Stimulated activated CD8-positive, alpha-beta memory T cell treated with anti-CD3 and anti-CD28 coated beads, Interleukin-12 subunit alpha, Interleukin-12 subunit beta, amount 100 ng/mL, for 24 hours (primary cell): Measurements from ENCODE around the gene CAMTA1.

Experiments used
- DNase-seq: peaks from one replicate; pipeline ENCODE4 v3.0.0-alpha.2; 2020; ENCODE audit errors: extremely low read depth

The CAMTA1 gene

DNA sequence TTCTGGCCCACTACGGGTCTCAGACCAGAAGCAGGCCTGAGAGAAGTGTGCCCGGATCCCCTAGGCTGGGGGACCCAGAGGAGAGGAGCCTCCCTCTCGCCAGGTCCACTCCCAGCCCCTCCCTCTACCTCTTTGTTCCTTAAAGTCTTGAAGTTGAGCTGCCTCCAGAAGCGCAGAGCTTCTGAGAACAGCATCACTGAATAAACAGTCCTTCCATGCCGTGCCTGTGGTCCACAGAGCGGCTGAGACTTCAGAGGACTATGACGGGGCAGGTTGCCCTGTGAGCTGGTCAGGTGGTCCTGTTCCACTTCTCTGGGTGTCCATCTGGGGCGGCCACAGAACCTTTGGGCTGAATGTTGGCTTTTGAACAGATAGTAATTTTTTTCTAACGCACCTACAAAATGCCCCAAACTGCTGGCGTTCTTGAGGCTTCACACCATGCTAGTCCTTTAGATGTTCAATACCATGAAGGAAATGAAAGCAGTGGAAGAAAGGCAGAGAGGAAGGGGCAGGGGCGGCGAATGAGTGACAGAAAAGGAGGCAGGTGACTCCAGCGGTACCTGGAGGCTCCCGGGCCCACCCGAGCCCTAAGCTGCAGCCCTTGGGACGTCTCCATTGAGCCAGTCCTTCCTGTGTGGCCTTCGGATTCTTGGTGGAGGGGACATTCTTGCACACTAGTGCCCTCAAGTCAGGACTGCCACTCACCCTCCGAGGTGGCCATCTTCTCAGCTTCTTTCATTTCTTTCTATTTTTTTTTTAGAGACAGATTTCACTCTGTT is 746.5 kb downstream of the CAMTA1 start:
- no peak for DNase-seq

- DNase-seq: no peak
Observed at GRCh38 chr1:7533006-7533405, 747.8 kb downstream of the CAMTA1 start.

- DNase-seq: no peak
Observed at GRCh38 chr1:7534061-7534825, 749.0 kb downstream of the CAMTA1 start.

GRCh38 chr1:7535016-7535415 is 749.8 kb downstream of the CAMTA1 start:
- no peak for DNase-seq

- no peak for DNase-seq
Observed at GRCh38 chr1:7535934-7536878, 751.0 kb downstream of the CAMTA1 start.

DNA sequence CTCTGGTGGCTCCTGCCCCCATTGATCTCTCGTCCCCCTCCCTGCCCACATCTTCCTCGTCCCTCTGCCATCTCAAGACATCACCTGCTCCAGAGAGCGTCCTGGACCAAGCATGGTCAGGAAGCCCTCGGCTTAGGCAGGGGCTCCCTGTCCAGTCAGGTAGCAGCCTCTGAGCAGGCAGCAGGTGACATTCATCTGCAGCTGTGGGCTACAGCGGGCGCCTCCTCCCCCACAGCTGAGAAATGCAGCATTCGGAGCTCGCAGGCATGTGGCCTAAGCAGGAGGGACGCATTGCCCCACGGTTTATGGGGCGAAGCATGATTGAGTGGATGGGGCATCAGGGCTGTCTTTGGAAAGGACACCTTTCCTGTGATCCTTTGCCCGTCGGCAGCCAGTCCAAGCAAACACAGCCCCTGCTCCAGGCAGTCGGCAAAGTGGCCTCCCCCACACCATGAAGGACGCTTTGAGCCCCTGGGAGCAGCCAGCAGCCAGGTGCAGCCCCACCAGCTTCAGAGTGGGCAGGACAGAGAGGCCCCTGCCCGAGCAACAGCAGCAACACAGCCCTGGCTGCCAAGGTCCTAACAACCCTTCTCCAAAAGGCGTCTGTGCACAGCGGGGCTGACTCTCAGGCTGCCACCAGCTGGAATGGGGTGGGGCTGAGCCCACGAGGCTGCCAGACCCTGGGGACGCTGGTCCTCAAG is 751.8 kb downstream of the CAMTA1 start:
- no peak for DNase-seq

GRCh38 chr1:7538033-7538432 is 752.8 kb downstream of the CAMTA1 start:
- no peak for DNase-seq

DNA sequence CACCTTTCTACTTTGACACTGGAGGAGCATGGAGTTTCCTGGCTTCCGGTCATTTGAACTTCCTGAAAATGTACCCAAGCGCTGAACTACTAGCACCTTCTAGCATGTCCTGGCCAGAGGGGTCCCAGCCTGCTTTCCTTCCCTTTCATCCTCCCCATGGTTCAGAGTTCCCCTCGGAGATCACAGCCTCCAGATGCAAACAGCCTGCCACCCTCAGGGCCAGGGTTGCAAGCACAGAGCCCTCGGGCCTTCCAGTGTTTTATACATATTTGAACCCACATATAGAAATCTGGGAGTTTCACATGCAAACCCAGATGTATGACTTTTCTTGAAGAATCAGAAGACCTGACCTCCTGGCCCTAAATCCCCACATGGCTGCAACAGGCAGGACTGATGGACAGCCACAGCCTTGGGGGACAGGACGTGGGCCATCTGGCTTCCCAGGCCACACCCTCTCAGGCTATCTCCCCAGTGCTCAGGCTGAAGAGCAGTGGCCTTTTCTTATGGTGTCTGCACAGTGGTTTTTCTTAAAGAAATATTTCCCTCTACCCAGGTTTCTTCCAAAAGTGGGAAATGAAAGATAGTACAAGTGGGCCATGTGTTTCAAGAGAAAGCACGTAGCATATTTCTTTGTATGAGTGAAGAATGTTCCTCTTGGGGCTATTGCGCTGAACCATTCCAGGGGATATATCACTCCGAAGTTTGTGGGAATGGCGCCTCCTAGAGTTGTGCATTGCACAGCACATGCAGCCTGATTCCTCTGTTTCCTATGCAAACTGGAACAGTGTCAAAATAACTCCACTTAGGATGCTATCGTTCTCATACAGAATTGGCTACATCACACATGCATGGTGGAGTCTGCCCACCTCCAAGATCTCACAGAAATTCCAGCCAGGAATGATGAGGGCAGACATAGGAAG is 753.9 kb downstream of the CAMTA1 start:
- DNase-seq: no peak

DNA sequence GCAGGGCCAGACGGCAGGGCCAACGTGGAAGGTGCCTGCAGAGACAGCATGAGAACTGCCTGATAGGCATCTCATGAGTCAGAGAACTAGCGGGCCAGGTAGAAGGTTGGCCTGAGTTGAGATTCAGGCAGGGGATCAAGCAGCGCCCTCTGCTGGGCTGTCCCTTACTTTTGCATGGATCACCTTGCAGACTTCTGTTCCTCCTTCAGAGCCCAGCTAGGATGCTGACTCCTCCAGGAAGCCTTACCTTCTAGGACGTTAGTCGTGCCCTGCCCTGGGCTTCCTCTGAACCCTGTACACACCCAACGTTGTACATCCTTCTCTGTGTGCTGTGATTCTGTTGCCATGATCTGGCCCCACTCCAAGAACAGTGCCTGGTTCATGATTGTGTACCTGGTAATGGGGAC is 754.5 kb downstream of the CAMTA1 start:
- no peak for DNase-seq

GRCh38 chr1:7540816-7541215 is 755.6 kb downstream of the CAMTA1 start:
- DNase-seq: no peak

GRCh38 chr1:7541629-7542028 is 756.4 kb downstream of the CAMTA1 start:
- DNase-seq: no peak

DNA sequence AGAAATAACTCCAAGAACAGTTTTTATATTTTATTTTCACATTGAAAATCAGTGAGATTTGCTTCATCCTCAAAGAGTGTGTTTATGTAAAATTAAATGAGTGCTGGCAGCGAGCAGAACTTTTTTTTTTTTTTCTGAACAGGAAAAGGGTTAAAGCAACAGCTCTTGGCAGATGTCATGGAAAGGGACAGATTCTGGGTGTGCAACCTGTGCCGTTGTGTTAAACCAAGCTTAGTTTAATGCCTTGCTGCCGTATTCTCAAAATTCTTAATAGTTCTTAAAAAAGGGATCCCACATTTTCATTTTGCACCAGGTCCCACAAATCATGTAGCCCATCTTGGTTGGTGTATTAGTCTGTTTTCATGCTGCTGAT is 758.5 kb downstream of the CAMTA1 start:
- no peak for DNase-seq

DNA sequence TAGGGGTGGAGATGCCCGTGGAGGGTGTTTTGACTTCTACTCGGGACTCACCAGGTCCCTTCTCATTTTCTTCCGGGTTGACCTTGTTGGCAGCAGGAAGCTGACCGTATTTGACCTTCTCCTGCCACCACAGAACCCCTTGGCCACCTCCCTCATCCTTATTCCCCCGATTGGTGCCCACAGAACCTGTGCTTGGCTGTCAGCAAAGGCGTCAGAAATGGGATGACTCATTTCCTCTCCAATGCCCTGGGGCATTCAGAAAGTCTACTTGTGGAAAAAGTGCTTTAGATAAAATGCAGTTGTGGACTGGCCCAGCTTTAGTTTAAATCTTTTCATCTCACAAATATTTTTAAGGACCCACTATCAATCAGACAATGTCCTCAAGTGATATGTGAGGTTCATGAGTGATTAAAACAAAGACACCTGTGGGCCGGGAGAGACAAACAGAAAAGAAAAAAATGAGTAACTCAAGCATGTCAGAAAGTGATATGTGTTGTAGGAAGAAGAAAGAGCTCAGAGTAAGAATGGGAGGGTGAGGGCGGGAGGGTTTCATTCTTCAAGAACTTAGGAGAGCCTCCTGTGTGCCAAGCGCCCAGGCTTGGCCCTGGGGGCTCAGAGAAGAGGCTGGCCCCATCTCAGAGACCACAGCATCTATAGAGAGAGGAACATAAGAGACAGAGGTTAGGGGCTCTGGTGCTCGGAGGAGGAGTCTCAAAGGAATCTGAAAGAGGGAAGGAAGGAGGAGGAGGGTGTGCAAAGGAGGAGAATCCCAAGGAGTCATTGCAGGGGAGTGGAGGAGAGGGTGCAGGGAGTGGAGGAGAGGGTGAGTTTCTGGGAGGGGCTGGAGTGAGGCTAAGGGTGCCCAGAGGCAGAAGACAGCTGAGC is 764.3 kb downstream of the CAMTA1 start:
- DNase-seq: no peak

DNA sequence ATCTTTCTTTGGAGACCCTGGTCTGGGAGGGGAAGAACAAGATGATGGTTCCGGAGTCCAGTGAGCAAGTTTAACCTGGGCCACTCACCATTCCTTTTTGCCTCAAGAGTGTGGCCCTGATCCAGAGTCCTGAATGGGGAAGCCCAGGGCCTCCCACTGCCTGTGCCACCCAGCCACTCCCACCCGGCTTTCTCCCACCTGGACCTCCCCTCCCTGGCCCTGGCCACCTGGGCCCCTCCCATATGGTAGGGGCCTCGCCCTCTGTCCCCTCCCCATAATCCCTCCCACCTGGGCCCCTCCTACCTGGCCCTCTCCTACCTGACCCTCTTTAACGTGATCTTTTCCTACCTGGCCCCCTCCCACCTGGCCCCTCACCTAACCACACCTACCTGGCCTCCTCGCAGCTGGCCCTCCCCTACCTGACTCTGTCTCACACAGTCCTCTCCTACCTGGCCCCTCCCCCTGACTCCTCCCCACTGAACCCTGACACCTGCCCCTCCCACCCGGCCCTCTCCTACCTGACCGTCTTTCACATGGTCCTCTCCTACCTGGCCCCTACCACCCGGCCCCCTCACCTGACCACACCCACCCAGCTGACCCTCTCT is 765.1 kb downstream of the CAMTA1 start:
- DNase-seq: no peak

- DNase-seq: no peak
Observed at GRCh38 chr1:7550981-7551380, 765.7 kb downstream of the CAMTA1 start.

DNA sequence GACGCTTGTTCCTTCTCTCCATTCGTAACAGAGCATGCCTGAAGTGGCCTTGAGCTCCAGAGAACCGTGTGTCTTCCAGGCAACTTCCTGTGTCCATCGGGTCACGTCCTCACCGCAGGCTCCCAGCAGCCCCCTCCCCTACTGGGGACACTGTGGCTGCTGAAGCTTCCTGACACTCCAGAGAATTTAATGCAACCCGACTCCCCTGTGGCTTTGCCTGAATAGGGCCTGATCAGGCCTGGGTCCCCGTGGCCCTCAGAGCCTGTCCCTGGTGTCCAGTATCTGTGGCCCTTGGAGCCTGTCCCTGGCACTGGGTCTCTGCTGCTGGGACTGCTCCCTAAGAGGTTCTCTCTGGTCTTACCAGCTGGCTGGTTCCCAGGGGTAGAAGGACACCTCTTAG is 766.2 kb downstream of the CAMTA1 start:
- DNase-seq: no peak

DNA sequence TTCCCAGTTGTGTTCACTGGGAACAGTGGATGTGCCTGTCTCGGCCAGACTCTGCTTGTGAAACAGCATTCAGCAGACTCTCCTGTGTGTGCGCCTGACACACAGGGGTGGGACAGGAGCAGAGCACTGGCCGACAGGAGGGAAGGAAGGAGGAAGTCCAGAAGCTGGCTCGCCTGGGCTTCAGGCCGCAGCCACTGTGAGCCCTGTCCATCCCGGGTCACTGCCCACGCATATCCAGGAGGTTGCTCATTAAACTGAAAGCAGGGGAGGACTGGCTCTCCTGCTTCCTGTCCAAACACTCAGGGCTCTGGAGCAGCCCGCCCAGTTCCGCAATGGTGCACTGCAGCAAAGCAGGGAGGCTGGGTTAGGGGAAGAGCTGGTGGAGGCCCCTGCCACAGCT is 767.1 kb downstream of the CAMTA1 start:
- no peak for DNase-seq

DNA sequence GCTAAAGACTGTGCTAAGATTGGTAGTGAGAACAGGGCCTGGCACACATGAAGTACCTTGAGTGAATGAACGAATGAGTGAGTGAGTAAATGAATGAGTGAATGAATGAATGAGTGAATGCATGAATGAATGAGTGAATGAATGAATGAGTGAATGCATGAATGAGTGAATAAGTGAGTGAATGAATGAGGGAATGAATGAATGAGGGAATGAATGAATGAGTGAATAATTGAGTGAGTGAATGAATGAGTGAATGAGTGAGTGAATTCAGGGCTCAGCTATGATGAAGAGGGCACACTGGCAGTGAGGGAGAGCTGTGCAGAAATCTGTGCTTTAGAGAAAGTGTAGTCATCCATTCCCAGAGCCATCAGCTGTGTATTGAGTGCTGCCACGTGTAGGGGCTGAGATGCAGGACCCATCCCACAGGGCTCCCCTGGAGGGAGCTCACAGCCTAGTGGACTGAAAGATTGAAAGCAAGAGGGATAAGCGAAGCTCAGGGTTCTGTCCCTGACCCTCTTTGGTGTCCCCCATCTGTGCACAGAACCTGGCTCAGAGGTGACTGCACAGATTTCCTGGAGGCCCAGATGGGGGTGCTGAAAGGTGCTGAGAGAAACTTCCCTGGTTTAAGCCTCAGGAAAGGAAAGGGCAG is 767.9 kb downstream of the CAMTA1 start:
- DNase-seq: no peak
